GM12872 (cell line): ENCODE measurements around the gene MIPOL1.

Source experiments
- CTCF ChIP-seq: IDR thresholded peaks from 3 replicates; pipeline ENCODE4 v1.5.1; 2011; ENCODE audit warnings: low read depth, mild to moderate bottlenecking, low read length, moderate library complexity; ENCODE audit not compliant: insufficient read depth

The MIPOL1 gene

GRCh38 chr14:37598747-37599506 lies 401.2 kb downstream of the MIPOL1 start:
- TF ChIP-seq CTCF: no peak

GRCh38 chr14:37599507-37600368 lies 402.0 kb downstream of the MIPOL1 start:
- no peak for TF ChIP-seq CTCF

- no peak for TF ChIP-seq CTCF
Measured at GRCh38 chr14:37600880-37601741, 403.4 kb downstream of the MIPOL1 start.

GRCh38 chr14:37601865-37602264 lies 404.1 kb downstream of the MIPOL1 start:
- TF ChIP-seq CTCF: no peak
